Urinary bladder (tissue), 4 donors: ENCODE results near the gene IFT122. TPM values are rescaled to one million over a fixed set of nuclear protein-coding genes. Genes with fewer than 3 reads are reported as not detected.
"Not testable (repeated sequence)": the region's sequence is repeated elsewhere in the genome, so short reads cannot be mapped to it uniquely, and the experiment has no call there.

Experiments used
- DNase-seq: peaks from one replicate; pipeline ENCODE4 v3.0.0-alpha.2; 2015; ENCODE audit errors: extremely low spot score
- H3K27ac ChIP-seq: one replicate; pipeline ENCODE4 v1.5.1; 2013; ENCODE audit warnings: low read depth, mild to moderate bottlenecking, moderate library complexity
- H3K36me3 ChIP-seq: one replicate; pipeline ENCODE4 v1.6.1; 2013; ENCODE audit warnings: mild to moderate bottlenecking, moderate library complexity; ENCODE audit not compliant: insufficient read depth
- H3K4me1 ChIP-seq: one replicate; pipeline ENCODE4 v1.6.1; 2013; ENCODE audit warnings: mild to moderate bottlenecking, moderate library complexity; ENCODE audit not compliant: insufficient read depth
- H3K4me3 ChIP-seq: one replicate; pipeline ENCODE4 v1.5.1; 2013; ENCODE audit warnings: low read depth, low read length
- WGBS: extraction: QIAGEN DNeasy Blood & Tissue Kit; methylation state at CpG from one replicate; pipeline ENCODE4 v1.1.7; 2013; 5-methylcytosine and 5-hydroxymethylcytosine counted together
- polyA plus RNA-seq: library from polyadenylated mRNA; stranded (reverse); fragments of 200-250 nt; gene quantifications from one replicate; pipeline ENCODE4 v1.2.3, GENCODE V29; 2013
- total RNA-seq: library from RNA; depleted of rRNA; stranded (reverse); fragments of >200 nt; gene quantifications from one replicate; pipeline ENCODE4 v1.2.3, GENCODE V29; 2014
- donor health status: healthy with polysubstance abuse.
- donor health status: healthy.

The IFT122 gene
- total and polyA plus RNA-seq, 2 donors: 14.1 to 45.9 TPM

DNA sequence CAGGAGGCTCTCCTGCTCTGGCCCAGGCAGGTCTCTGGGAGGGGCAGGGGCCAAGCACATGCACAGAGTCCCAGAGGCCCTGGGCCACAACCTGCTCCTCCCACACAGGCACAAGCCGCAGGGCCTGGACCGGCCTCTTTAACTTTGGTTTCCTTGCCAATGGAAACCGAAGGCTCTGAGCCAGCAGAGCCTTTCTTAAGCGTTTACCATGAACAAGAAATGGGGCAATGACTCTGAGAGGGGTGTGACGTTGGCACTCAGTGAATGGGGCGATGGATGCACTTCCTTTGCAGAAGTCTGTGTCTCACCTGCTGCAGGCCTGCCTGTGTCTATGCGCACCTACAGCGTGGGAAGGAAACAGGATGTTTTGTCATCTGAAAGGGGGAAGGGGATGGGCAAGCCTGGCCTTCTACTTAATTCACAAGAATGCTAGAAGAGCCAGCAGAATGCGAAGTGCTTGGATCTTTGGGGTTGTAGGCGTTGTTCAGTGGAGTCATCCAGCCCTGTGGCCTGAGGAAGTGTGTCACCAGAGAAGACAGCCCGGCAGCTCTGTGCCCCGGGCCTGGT, 41.8 kb downstream of the IFT122 start:
- DNase-seq: no peak
- Histone ChIP-seq H3K36me3 (no peaks in the 10 kb centered on the region), H3K27ac (no peak overlapping the region), H3K4me3 (no peak overlapping the region), H3K4me1 (no peaks in the 10 kb centered on the region)
- 63% methylated on average over 12 of the region's 12 CpGs for WGBS

DNA sequence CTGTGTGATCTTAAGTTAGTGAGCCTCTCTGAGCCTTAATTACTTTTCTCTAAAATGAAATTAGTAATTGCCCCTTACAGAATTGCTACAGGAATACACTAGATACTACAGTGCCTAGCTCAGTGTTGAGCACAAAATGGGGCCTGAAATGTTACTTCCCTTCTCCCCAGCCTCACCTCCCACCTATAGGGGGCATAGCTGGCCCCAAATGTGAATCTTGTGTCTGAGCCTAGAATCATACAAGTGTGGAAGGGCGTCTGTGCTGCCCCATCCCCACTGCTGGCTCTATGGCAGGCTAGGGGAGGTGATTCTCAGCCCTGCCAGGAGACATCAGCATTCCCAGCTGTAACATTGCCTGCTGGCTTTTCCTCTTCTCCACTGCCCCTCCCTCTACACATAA, 42.7 kb downstream of the IFT122 start:
- WGBS: 80% methylated on average over 1 of the region's 1 CpG
- no peak overlapping the region for H3K27ac ChIP-seq
- H3K4me1 ChIP-seq: no peaks in the 10 kb centered on the region
- DNase-seq: no peak
- no peaks in the 10 kb centered on the region for H3K36me3 ChIP-seq
- no peak overlapping the region for H3K4me3 ChIP-seq

DNA sequence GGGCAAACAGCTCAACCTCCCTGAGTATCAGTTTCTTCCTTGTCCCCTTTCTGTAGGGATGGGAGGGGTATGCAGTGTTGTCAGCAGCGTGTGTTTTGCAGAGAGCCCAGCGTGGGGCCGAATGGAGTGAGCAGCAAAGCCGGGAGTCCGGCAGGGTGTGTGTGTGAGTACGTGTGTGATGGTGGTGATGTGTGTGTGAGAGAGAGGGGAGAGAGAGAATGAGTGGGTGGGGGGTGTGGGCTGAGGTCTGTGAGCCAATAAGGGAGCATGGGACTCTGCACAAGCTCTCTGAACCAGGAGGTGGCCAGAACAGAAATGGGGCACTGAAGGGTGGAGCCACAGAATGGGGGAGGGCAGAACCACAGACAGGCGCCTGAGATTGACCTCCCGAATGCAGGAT, 43.8 kb downstream of the IFT122 start:
- H3K4me1 ChIP-seq: no peaks in the 10 kb centered on the region
- DNase-seq: no peak
- H3K36me3 ChIP-seq: no peaks in the 10 kb centered on the region
- H3K27ac ChIP-seq: no peak overlapping the region
- no peak overlapping the region for H3K4me3 ChIP-seq
- 83% methylated on average over 8 of the region's 8 CpGs for WGBS

DNA sequence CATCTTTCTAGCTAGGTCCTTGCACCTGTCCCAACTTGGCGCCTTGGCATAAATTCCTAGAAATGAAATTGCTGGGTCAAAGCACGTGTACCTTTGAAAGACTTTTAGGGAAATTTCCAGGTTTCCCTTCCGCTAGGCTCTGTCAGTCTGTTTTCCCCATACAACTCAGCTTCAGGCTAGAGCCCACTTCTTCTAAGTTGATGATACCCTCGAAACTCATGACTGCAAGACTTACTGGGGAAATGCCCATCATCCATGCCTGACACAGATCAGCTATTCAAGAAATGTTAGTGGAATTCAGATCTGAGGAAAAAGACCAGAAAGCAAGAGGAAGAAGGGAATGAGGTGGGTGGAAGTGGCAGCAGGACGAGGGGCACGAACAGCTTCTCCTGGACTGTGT, 45.1 kb downstream of the IFT122 start:
- DNase-seq, H3K4me1 ChIP-seq, H3K36me3 ChIP-seq, H3K4me3 ChIP-seq, H3K27ac ChIP-seq: not testable (repeated sequence)
- 93% methylated on average over 6 of the region's 6 CpGs for WGBS

DNA sequence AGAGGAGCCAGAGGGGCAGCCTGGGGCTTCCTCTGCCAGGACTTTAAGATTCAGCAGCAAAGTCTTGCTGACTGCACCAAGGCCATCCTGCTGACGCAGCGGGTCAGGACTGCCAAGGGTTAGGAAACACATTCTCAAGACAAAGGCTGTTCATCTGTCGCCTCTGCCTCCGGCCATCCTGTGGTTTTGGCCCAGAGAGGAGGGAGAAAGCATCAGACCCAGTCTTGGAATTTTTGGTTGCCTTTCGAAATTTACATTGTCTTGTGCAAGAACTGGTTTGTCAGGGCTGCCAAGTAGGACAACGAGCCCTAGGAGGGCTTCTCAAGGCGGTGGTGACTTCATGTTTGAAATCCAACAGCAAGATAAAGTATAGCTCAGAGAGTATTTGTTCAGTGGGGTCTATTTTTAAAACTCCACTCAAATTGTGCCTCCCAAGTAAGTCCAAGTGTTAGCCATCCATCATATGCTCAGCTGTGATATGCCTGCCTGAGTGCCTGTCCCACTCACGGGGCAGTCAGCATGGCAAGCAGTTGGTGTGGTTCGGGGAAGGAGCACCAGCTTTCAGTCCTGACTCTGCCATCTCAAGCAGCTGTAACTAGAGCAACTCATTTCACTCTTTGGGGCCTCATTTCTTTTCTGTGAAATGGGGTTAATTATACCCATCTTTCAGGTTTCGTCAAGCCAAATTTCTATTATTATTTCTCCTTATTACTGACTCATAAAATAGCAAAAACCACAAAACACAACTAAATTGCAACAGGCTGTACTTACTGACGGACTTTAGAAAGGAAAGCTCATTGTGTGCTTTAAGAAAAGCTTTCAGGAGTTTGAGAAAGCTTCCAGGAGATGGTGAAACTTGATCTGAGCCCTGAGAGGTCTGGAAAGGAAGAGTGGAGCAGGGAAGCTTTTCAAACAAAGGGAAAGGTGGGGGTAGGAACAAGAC, 46.0 kb downstream of the IFT122 start:
- no peak overlapping the region for H3K27ac ChIP-seq
- H3K4me3 ChIP-seq: no peak overlapping the region
- no peaks in the 10 kb centered on the region for H3K4me1 ChIP-seq
- 77% methylated on average over 11 of the region's 11 CpGs for WGBS
- no peaks in the 10 kb centered on the region for H3K36me3 ChIP-seq
- no peak for DNase-seq

DNA sequence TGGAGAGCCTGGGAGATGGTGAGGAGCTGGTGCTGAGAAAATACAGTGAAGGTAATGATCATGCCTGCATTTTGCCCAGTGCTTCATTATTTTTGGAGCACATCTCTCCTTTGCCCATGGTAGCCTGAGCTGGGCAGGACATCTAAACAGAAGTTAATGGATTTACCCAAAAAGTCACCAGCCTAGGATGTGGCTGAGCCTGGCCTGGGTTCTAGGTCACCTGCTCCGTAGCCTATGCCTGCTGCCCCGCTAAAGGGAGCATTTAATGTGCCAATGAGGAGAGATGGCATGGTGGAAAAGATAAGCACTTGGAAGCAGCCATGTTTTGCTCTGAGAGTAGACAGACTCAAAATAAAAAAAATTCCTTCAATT, 46.6 kb downstream of the IFT122 start:
- no peaks in the 10 kb centered on the region for H3K36me3 ChIP-seq
- no peak overlapping the region for H3K27ac ChIP-seq
- DNase-seq: no peak
- H3K4me1 ChIP-seq: no peaks in the 10 kb centered on the region
- no peak overlapping the region for H3K4me3 ChIP-seq
- 97% methylated on average over 2 of the region's 2 CpGs for WGBS

DNA sequence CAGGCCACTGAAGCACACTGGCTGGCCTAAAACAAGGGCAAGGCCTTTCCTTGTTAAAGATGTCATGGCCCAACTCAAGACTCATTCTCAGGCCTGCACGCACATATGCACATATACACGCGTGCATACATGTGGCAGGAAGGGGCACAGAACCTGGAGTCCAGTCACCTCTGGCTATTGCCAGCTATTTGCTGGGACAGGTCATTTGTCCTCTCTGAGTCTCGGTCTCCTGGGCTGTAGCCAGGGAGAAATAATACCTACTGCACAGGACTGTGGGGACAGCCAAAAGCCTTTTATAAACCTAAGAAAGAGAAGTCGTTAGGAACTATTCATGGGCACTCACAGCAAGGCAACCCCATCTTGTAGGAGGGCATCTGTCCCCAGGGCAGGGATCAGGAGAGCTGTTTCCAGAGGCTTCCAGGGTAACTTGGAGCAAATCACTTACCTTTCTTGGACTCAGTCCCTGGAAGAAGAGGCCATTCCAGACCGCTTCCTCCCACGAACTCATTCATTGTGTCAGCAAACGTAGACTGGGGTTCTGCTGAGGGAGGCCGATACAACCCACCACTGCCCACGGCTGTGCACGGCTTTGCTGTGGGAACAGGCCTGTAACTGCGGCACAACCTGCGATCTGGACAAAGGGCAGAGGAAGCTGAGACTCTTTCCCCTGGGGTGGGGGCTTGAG, 47.3 kb downstream of the IFT122 start:
- no peaks in the 10 kb centered on the region for H3K36me3 ChIP-seq
- no peak for DNase-seq
- no peak overlapping the region for H3K4me3 ChIP-seq
- no peaks in the 10 kb centered on the region for H3K4me1 ChIP-seq
- 91% methylated on average over 13 of the region's 13 CpGs for WGBS
- H3K27ac ChIP-seq: no peak overlapping the region

DNA sequence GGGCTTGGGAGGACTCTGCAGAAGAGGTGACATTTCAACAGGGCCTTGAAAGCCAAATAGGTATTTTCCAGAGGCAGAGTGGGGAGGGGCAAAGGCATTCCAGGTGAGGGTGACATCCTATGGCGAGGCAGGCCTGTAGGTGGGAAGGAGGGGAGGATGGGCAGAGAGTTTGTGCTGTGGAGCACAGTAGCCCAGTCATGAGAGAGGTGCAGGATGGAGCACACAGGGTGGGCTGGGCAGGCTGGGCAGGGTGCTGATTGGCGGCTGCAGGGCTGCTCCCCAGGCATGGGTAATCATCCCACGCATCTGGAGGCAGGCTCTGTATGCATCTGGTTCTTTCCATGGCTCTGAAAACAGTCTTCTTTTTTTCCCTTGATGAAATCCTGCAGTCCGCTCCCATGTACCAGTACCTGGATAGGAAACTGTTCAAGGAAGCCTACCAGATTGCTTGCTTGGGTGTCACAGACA, 47.9 kb downstream of the IFT122 start:
- not testable (repeated sequence) for H3K36me3 ChIP-seq, H3K4me1 ChIP-seq, H3K27ac ChIP-seq, DNase-seq, H3K4me3 ChIP-seq
- 95% methylated on average over 4 of the region's 4 CpGs for WGBS

DNA sequence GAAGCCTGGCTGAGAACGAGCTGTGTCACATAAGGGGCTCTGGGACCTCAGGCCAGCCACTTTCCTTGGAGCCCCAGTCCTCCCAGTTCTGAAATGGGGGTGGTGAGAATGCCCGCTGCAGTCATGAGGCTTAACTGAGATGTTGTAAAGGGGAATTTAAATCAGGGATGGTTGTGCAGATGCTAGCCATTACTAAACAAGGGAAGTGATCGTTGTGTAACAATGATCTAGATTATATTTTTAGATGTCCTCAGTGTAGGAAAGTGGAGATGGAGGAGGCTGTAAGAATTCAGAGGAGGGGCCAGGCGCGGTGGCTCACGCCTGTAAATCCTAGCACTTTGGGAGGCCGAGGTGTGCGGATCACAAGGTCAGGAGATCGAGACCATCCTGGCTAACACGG, 49.2 kb downstream of the IFT122 start:
- H3K36me3 ChIP-seq, DNase-seq, H3K27ac ChIP-seq, H3K4me3 ChIP-seq, H3K4me1 ChIP-seq: not testable (repeated sequence)
- 84% methylated on average over 10 of the region's 10 CpGs for WGBS

DNA sequence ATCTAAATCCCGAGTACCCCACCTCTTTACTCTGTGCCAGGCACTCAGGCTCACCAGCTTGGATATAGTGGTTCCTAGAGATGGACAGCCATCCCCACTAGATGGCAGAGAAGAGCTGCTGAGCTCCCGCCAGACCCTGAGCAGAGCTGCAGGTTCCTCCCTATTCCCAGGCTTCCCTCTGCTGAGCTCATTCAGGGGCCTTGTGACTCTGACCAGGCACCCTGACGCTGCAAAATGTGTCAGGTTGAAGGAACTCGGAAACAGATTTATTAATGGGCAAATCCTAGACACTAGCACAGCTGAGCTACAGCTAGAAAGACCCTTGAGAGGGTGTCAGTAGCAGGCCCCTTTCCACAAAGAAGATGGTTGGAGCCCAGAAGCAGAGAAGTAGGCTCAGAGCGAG, 50.2 kb downstream of the IFT122 start:
- H3K36me3 ChIP-seq: no peaks in the 10 kb centered on the region
- DNase-seq: peak; percentile 64
- WGBS: 20% methylated on average over 5 of the region's 5 CpGs
- no peaks in the 10 kb centered on the region for H3K4me1 ChIP-seq
- no peak overlapping the region for H3K4me3 ChIP-seq
- H3K27ac ChIP-seq: no peak overlapping the region

DNA sequence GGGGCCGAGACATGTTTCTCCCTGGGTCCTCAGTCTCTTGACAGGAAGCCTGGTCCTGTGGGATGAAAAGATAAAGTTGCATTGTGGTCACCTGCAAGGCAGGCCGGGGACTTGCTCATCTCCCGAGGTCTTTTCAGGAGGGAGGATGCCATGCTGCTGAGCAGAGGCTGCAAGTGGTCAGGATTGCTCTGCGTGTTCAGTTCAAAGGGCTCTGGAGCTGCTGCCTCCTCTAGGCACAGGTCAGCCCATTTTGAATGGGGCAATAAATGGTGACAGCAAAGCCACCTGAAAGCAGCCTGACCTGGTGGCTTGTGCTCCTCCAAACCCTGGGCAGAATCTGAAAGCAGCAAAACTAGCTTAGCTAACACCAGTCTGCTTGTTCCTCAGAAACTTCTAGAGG, 51.1 kb downstream of the IFT122 start:
- WGBS: 86% methylated on average over 4 of the region's 4 CpGs
- H3K27ac ChIP-seq, H3K4me3 ChIP-seq, H3K4me1 ChIP-seq, DNase-seq, H3K36me3 ChIP-seq: not testable (repeated sequence)

DNA sequence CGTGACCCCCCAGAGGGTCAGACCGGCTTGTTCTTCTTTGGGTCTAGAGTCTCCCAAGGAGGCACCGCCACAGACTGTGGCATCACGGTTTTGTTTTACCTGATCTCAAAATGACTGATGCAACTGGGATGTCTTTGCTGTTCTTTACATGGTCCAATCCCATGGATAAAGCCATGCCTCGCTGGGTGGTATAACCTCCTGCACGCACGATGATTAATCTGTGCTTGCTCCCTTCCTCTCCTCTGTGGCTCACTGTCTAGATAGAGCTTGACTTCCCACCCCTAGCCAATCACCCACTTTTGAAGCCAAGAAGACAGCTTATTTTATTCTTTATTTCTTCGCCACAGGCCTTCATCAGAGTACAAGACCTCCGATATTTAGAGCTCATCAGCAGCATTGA, 51.8 kb downstream of the IFT122 start:
- 94% methylated on average over 9 of the region's 9 CpGs for WGBS
- Histone ChIP-seq H3K27ac (no peak overlapping the region), H3K36me3 (no peaks in the 10 kb centered on the region)

DNA sequence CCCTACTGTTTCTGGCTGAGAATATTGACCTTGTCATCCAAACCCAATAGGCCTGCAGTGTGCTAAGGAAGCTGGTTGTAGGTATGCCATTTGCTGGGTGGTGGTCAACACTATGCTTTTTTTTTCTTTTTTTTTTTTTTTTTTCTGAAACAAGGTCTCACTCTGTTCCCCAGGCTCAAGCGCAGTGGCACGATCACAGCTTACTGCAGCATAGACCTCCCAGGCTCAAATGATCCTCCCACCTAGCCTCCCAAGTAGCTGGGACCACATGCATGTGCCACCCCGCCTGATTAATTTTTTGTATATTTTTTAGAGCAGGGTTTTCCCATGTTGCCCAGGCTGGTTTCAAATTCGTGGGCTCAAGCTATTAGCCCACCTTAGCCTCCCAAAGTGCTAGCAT, 52.7 kb downstream of the IFT122 start:
- DNase-seq: no peak
- no peaks in the 10 kb centered on the region for H3K4me1 ChIP-seq
- H3K27ac ChIP-seq: no peak overlapping the region
- H3K36me3 ChIP-seq: no peaks in the 10 kb centered on the region
- no peak overlapping the region for H3K4me3 ChIP-seq
- WGBS: 96% methylated on average over 4 of the region's 4 CpGs

More for the DNA sequence above, 51.8 kb downstream of the IFT122 start:
- Histone ChIP-seq H3K4me3 (no peak overlapping the region), H3K4me1 (no peaks in the 10 kb centered on the region)
- DNase-seq: no peak

DNA sequence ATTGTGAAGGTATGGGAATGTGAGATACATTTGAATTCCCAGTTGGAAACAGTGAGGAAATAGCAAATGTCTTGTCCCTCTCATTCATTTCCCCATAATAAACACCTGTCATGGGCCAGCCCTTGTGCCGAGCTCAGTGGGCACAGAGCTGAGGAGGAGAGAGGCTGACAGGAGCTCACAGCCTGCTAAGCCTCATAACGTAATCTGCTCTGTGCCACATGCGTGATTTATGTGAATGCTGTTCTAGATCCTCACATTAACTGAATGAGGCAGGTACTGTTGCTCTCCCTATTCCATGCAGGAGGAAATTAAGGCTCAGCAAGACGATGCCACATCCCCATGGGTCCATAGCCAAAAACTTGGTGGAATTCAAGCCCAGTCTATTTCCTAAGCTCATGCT, 53.2 kb downstream of the IFT122 start:
- DNase-seq: no peak
- WGBS: 96% methylated on average over 4 of the region's 4 CpGs
- no peaks in the 10 kb centered on the region for H3K36me3 ChIP-seq

More for the DNA sequence above, 53.2 kb downstream of the IFT122 start:
- Histone ChIP-seq H3K4me1 (no peaks in the 10 kb centered on the region), H3K4me3 (no peak overlapping the region), H3K27ac (no peak overlapping the region)
